ENCODE data around the gene PCDH18. TPM values are rescaled to one million over a fixed set of nuclear protein-coding genes. Genes with fewer than 3 reads are reported as not detected.

Gene PCDH18
- polyA plus RNA-seq, 1 donor (not counting 4 experiments of a cell fraction or from before 2014, with no cell fraction given): 0.08 TPM

DNA sequence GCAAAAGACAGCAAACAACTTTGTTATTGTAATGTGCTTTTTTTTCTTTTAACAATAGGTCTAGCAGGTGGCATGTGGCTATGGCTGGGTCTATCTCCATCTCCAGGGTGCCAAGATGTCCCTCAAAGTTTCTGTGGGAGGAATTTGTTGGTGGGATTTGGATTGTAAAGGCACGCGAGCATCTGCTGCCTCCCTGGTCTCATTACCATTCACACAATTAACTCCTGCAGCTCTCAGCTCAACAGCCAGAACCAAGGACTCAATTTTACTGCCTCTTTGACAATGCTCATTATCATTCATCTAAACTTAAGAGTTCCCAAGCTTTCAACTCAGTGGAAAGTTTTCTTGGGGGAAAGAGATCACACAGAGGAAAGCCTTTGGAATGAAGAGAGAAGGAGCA lies 10.9 kb upstream of the PCDH18 start:
- no peaks in the 10 kb centered on the region for H3K9me3 ChIP-seq (ENCODE audit: control insufficient read depth, low read depth, low read length)
- H3K27me3 ChIP-seq (ENCODE audit: control insufficient read depth, extremely low read depth, insufficient read depth, low read length): no peaks in the 10 kb centered on the region
- H3K79me2 ChIP-seq (ENCODE audit: control insufficient read depth, insufficient read depth, low read length): no peaks in the 10 kb centered on the region
- TF ChIP-seq EZH2 (IDR thresholded peaks at IDR 0.05; ENCODE audit: low read length): no peak
- TF ChIP-seq, protein P1, sequence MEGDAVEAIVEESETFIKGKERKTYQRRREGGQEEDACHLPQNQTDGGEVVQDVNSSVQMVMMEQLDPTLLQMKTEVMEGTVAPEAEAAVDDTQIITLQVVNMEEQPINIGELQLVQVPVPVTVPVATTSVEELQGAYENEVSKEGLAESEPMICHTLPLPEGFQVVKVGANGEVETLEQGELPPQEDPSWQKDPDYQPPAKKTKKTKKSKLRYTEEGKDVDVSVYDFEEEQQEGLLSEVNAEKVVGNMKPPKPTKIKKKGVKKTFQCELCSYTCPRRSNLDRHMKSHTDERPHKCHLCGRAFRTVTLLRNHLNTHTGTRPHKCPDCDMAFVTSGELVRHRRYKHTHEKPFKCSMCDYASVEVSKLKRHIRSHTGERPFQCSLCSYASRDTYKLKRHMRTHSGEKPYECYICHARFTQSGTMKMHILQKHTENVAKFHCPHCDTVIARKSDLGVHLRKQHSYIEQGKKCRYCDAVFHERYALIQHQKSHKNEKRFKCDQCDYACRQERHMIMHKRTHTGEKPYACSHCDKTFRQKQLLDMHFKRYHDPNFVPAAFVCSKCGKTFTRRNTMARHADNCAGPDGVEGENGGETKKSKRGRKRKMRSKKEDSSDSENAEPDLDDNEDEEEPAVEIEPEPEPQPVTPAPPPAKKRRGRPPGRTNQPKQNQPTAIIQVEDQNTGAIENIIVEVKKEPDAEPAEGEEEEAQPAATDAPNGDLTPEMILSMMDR (optimal IDR thresholded peaks at IDR 0.05 in 1 of 3, IDR thresholded peaks at IDR 0.05 in 1 of 3, conservative IDR thresholded peaks at IDR 0.05 in 1 of 3; ENCODE audit: extremely low read depth in 1 of 3, insufficient read depth in 2 of 3, low read length in 3 of 3): no peak
- no peaks in the 10 kb centered on the region for H3K9me1 ChIP-seq (ENCODE audit: control insufficient read depth, extremely low read depth, insufficient read depth, low read length)
- H4K20me1 ChIP-seq (ENCODE audit: control insufficient read depth, extremely low read depth, insufficient read depth, low read length): no peaks in the 10 kb centered on the region
- no peak overlapping the region for H3K27ac ChIP-seq (ENCODE audit: control insufficient read depth, insufficient read depth, low read length)
- dilution Hi-C loops (cut with MboI; ENCODE audit: extremely low pct_ligation_motif_present, low sequenced_read_pairs): no loop called here
- FAIRE-seq (no peak), DNase-seq (ENCODE audit: low read depth, low spot score) (no peak)
- no peak overlapping the region for H3K4me2 ChIP-seq (ENCODE audit: control insufficient read depth, extremely low read depth, insufficient read depth, low read depth, low read length)
- H3K36me3 ChIP-seq (ENCODE audit: control insufficient read depth in 2 of 2, extremely low read depth in 1 of 2, insufficient read depth in 2 of 2, low read length in 2 of 2): no peaks in the 10 kb centered on the region
- H3K4me3 ChIP-seq (ENCODE audit: control insufficient read depth in 2 of 3, extremely low read depth in 1 of 3, insufficient read depth in 2 of 3, low read depth in 1 of 3, low read length in 3 of 3): no peak overlapping the region
- H2AFZ ChIP-seq (ENCODE audit: control insufficient read depth, low read length): no peak overlapping the region
- H3K4me1 ChIP-seq (ENCODE audit: control insufficient read depth, extremely low read depth, insufficient read depth, low read length): no peaks in the 10 kb centered on the region
- no peak overlapping the region for H3K9ac ChIP-seq (ENCODE audit: control insufficient read depth, extremely low read depth, insufficient read depth, low read length)

GRCh38 chr4:137541876-137542646 lies 9.8 kb upstream of the PCDH18 start:
- Histone ChIP-seq H3K27me3 (ENCODE audit: control insufficient read depth, extremely low read depth, insufficient read depth, low read length) (no peaks in the 10 kb centered on the region), H3K9me3 (ENCODE audit: control insufficient read depth, low read depth, low read length) (no peaks in the 10 kb centered on the region), H3K27ac (ENCODE audit: control insufficient read depth, insufficient read depth, low read length) (no peak overlapping the region), H3K4me1 (ENCODE audit: control insufficient read depth, extremely low read depth, insufficient read depth, low read length) (no peaks in the 10 kb centered on the region), H3K9me1 (ENCODE audit: control insufficient read depth, extremely low read depth, insufficient read depth, low read length) (no peaks in the 10 kb centered on the region), H3K4me2 (ENCODE audit: control insufficient read depth, extremely low read depth, insufficient read depth, low read depth, low read length) (no peak overlapping the region), H3K9ac (ENCODE audit: control insufficient read depth, extremely low read depth, insufficient read depth, low read length) (no peak overlapping the region), H3K4me3 (ENCODE audit: control insufficient read depth in 2 of 3, extremely low read depth in 1 of 3, insufficient read depth in 2 of 3, low read depth in 1 of 3, low read length in 3 of 3) (no peak overlapping the region), H4K20me1 (ENCODE audit: control insufficient read depth, extremely low read depth, insufficient read depth, low read length) (no peaks in the 10 kb centered on the region), H3K36me3 (ENCODE audit: control insufficient read depth in 2 of 2, extremely low read depth in 1 of 2, insufficient read depth in 2 of 2, low read length in 2 of 2) (no peaks in the 10 kb centered on the region), H3K79me2 (ENCODE audit: control insufficient read depth, insufficient read depth, low read length) (no peaks in the 10 kb centered on the region), H2AFZ (ENCODE audit: control insufficient read depth, low read length) (peak overlapping the region; percentile 21)
- TF ChIP-seq EZH2 (IDR thresholded peaks at IDR 0.05; ENCODE audit: low read length): no peak
- TF ChIP-seq, protein P1 (optimal IDR thresholded peaks at IDR 0.05 in 1 of 3, IDR thresholded peaks at IDR 0.05 in 1 of 3, conservative IDR thresholded peaks at IDR 0.05 in 1 of 3; ENCODE audit: extremely low read depth in 1 of 3, insufficient read depth in 2 of 3, low read length in 3 of 3): no peak
- DNase-seq (ENCODE audit: low read depth, low spot score): no peak
- FAIRE-seq: no peak
- dilution Hi-C loops (cut with MboI; ENCODE audit: extremely low pct_ligation_motif_present, low sequenced_read_pairs): no loop called here

Measured in keratinocyte (primary cell).